B cell (primary cell): Measurements from ENCODE around the gene FMNL2. TPM values are rescaled to one million over a fixed set of nuclear protein-coding genes. Genes with fewer than 3 reads are reported as not detected.
A peak's percentile ranks its signal among the peaks of the same experiment; 100 is the strongest.

Source experiments
- ATAC-seq: fragments of 200-7000 bp; cut with Tn5 transposase; one replicate; pipeline ENCODE4 v1.10.0; 2021; ENCODE audit warnings: low read depth, mild to moderate bottlenecking, moderate number of reproducible peaks, moderate library complexity
- CTCF ChIA-PET: fragments of 350-600 bp; sonication (Branson Sonifier 250); formaldehyde crosslinking; loops from one replicate; lab custom pipeline; 2021; ENCODE audit warnings: antibody characterized with exemption, inconsistent platforms; lab: Charles Lee
- POLR2A ChIA-PET: fragments of 350-600 bp; sonication (Branson Sonifier 250); formaldehyde crosslinking; loops from one replicate; lab custom pipeline; 2021; ENCODE audit warnings: antibody characterized with exemption; lab: Charles Lee
- DNase-seq: peaks from one replicate; pipeline ENCODE4 v3.0.0; 2013
- H2AFZ ChIP-seq: 2 replicates; pipeline ENCODE4 v1.6.1; 2012; ENCODE audit warnings: mild to moderate bottlenecking, low read depth, low read length; ENCODE audit not compliant: insufficient read depth, poor library complexity, severe bottlenecking
- H3K27ac ChIP-seq, 2 donors: 1 replicate in 1 of 2; 2 replicates in 1 of 2; pipeline ENCODE4 v1.5.1; 2012 to 2013; ENCODE audit warnings: low read length in 2 of 2, mild to moderate bottlenecking in 2 of 2, moderate library complexity in 1 of 2
- H3K27me3 ChIP-seq, 4 experiments: fragments of 200-600 bp in 1 of 4; sonication (generic) in 1 of 4; replicated peaks in 1 of 4; 1 replicate in 2 of 4; 2 replicates in 2 of 4; pipeline versions ENCODE4 v1.6.1 to v1.7.0; 2013 to 2016; ENCODE audit warnings: low read length in 3 of 4, mild to moderate bottlenecking in 2 of 4, mixed read lengths in 1 of 4, moderate library complexity in 1 of 4; ENCODE audit not compliant: insufficient read depth in 4 of 4, control insufficient read depth in 3 of 4; ENCODE audit errors: control extremely low read depth in 1 of 4
- H3K36me3 ChIP-seq, 2 experiments: replicated peaks in 1 of 2; 1 replicate in 1 of 2; 2 replicates in 1 of 2; pipeline versions ENCODE4 v1.6.1 to v1.7.1; 2013; ENCODE audit warnings: low read length in 1 of 2; ENCODE audit not compliant: insufficient read depth in 2 of 2, control insufficient read depth in 1 of 2; ENCODE audit errors: control extremely low read depth in 1 of 2, extremely low read depth in 1 of 2
- H3K4me1 ChIP-seq, 2 donors: fragments of 200-600 bp in 1 of 2; sonication (generic) in 1 of 2; 1 replicate in 1 of 2; 2 replicates in 1 of 2; pipeline versions ENCODE4 v1.5.1 to v1.6.1; 2013 to 2017; ENCODE audit warnings: low read length in 2 of 2; ENCODE audit not compliant: control insufficient read depth in 2 of 2, insufficient read depth in 2 of 2
- H3K4me2 ChIP-seq: replicated peaks from 2 replicates; pipeline ENCODE3; 2012; ENCODE audit warnings: mild to moderate bottlenecking, low read depth, low read length; ENCODE audit not compliant: poor library complexity, severe bottlenecking
- H3K4me3 ChIP-seq, 5 experiments: fragments of 200-600 bp in 1 of 5; sonication (generic) in 1 of 5; 1 replicate in 3 of 5; 2 replicates in 2 of 5; pipeline versions ENCODE4 v1.5.1 to v1.7.0; 2011 to 2016; ENCODE audit warnings: low read length in 4 of 5, mild to moderate bottlenecking in 4 of 5, low read depth in 2 of 5, control low read depth in 1 of 5, moderate library complexity in 1 of 5; ENCODE audit not compliant: insufficient read depth in 1 of 5; ENCODE audit errors: control extremely low read depth in 1 of 5, extremely low read depth in 1 of 5
- H3K79me2 ChIP-seq: fragments of 200-600 bp; sonication (generic); one replicate; pipeline ENCODE4 v1.6.0; 2016; ENCODE audit warnings: low read length; ENCODE audit not compliant: control insufficient read depth, insufficient read depth
- H3K9ac ChIP-seq: fragments of 200-600 bp; sonication (generic); 2 replicates; pipeline ENCODE4 v1.6.1; 2017; ENCODE audit warnings: mild to moderate bottlenecking, low read length, moderate library complexity
- H3K9me3 ChIP-seq, 3 donors: one replicate each; pipeline versions ENCODE4 v1.6.1 to v1.7.1; 2013; ENCODE audit warnings: low read length in 2 of 3; ENCODE audit not compliant: control insufficient read depth in 2 of 3, insufficient read depth in 1 of 3; ENCODE audit errors: control extremely low read depth in 1 of 3
- H4K20me1 ChIP-seq: 2 replicates; pipeline ENCODE4 v1.6.0; 2012; ENCODE audit warnings: mild to moderate bottlenecking, low read length; ENCODE audit not compliant: insufficient read depth, control insufficient read depth, poor library complexity, severe bottlenecking
- H3K27ac Mint-ChIP-seq: one replicate; pipeline ENCODE4 v1.8.0; 2021; ENCODE audit warnings: mixed read lengths
- H3K27me3 Mint-ChIP-seq: one replicate; pipeline ENCODE4 v1.8.0; 2021; ENCODE audit warnings: mixed read lengths
- H3K4me1 Mint-ChIP-seq: one replicate; pipeline ENCODE4 v1.8.0; 2021; ENCODE audit warnings: mixed read lengths
- H3K4me3 Mint-ChIP-seq: one replicate; pipeline ENCODE4 v1.8.0; 2021; ENCODE audit warnings: mixed read lengths
- H3K9me3 Mint-ChIP-seq: one replicate; pipeline ENCODE4 v1.8.0; 2022; ENCODE audit warnings: mixed read lengths; ENCODE audit not compliant: insufficient read depth
- CTCF ChIP-seq: fragments of 200-600 bp; IDR thresholded peaks from one replicate; pipeline ENCODE4 v1.8.0; 2022; ENCODE audit warnings: antibody characterized with exemption, mild to moderate bottlenecking
- EZH2 ChIP-seq: IDR thresholded peaks from 2 replicates; pipeline ENCODE4 v1.6.1; 2012; ENCODE audit warnings: borderline replicate concordance, low read depth, mild to moderate bottlenecking, moderate library complexity, low read length; ENCODE audit not compliant: insufficient read depth, poor library complexity, severe bottlenecking
- WGBS: methylation state at CpG from one replicate; pipeline ENCODE4 v1.1.5; 2013; ENCODE audit warnings: missing lambda C conversion rate; ENCODE audit not compliant: insufficient coverage; 5-methylcytosine and 5-hydroxymethylcytosine counted together
- intact Hi-C: fragments of 100-400 bp; cut with micrococcal nuclease; formaldehyde crosslinking; loops from one replicate; pipeline ENCODE4 v1.10.0; 2022
- polyA plus RNA-seq: library from polyadenylated mRNA; depleted of rRNA; stranded (reverse); fragments of >200 nt; gene quantifications from 2 replicates; pipeline ENCODE4 v1.2.3, GENCODE V29; 2012
- total RNA-seq, 2 donors: library from RNA; stranded (reverse); fragments of 120-200 nt in 1 of 2; gene quantifications; 1 replicate in 1 of 2; 2 replicates in 1 of 2; pipeline versions ENCODE4 v1.2.3 to v1.2.4, GENCODE V29; 2013 to 2022

Gene FMNL2
- total and polyA plus RNA-seq, 2 donors (not counting 1 experiment from before 2014, with no cell fraction given): 0.73 to 8.8 TPM

- DNase-seq: peak; percentile 61
- H2AFZ ChIP-seq: peak overlapping the region; percentile 45
- peaks cover 17% of the 10 kb centered on the region in 2 donors for H3K4me1 ChIP-seq
- Mint-ChIP-seq H3K4me1 (peaks cover 25% of the 10 kb centered on the region), H3K27ac (peak overlapping the region; percentile 59), H3K27me3 (no peaks in the 10 kb centered on the region), H3K9me3 (no peaks in the 10 kb centered on the region), H3K4me3 (peak overlapping the region; percentile 61)
- no peaks in the 10 kb centered on the region for H3K79me2 ChIP-seq
- intact Hi-C loops: loop anchor here (10.0 kb wide), 1 partner anchor 58 kb away; no protein-coding TSS in a partner anchor
- H3K36me3 ChIP-seq: no peaks in the 10 kb centered on the region
- 64% methylated on average over 7 of the region's 8 CpGs for WGBS
- CTCF ChIA-PET: interaction anchor here (1.3 to 2.2 kb wide), 2 partner anchors 12 to 60 kb away, joined by 5 to 8 read pairs; no protein-coding TSS in a partner anchor
- no peaks in the 10 kb centered on the region for H4K20me1 ChIP-seq
- H3K27ac ChIP-seq: peak overlapping the region in 1 of 2 donors; percentile 54
- POLR2A ChIA-PET: no interaction called here
- no peaks in the 10 kb centered on the region for H3K27me3 ChIP-seq
- H3K4me2 ChIP-seq: peak overlapping the region; percentile 42
- peak; percentile 81 for ATAC-seq
- TF ChIP-seq CTCF: no peak
- TF ChIP-seq EZH2: no peak
- H3K4me3 ChIP-seq: peak overlapping the region in 3 of 5 experiments; percentile 8 to 49 (median 26)
- peak overlapping the region; percentile 43 for H3K9ac ChIP-seq
- H3K9me3 ChIP-seq: no peaks in the 10 kb centered on the region
Observed at GRCh38 chr2:152407204-152407721, 72.3 kb downstream of the FMNL2 start.

- Mint-ChIP-seq H3K27ac (peak overlapping the region; percentile 59), H3K4me3 (peak overlapping the region; percentile 61)
- intact Hi-C loops: loop anchor here (10.0 kb wide), 1 partner anchor 57 kb away; no protein-coding TSS in a partner anchor
Observed at GRCh38 chr2:152407806-152408205, 72.8 kb downstream of the FMNL2 start.

More at GRCh38 chr2:152407806-152408205, 72.8 kb downstream of the FMNL2 start:
- Histone ChIP-seq H3K9ac (peak overlapping the region; percentile 43), H3K27ac (peak overlapping the region in 1 of 2 donors; percentile 54), H3K36me3 (no peaks in the 10 kb centered on the region), H3K9me3 (no peaks in the 10 kb centered on the region), H3K4me1 (peaks cover 17% of the 10 kb centered on the region in 2 donors), H2AFZ (peak overlapping the region; percentile 45), H3K79me2 (no peaks in the 10 kb centered on the region), H3K4me2 (peak overlapping the region; percentile 42), H4K20me1 (no peaks in the 10 kb centered on the region), H3K4me3 (no peak overlapping the region), H3K27me3 (no peaks in the 10 kb centered on the region)
- no peaks in the 10 kb centered on the region for H3K27me3 Mint-ChIP-seq
- 90% methylated on average over 1 of the region's 1 CpG for WGBS
- no peaks in the 10 kb centered on the region for H3K9me3 Mint-ChIP-seq
- ATAC-seq: no peak
- DNase-seq: no peak
- TF ChIP-seq EZH2: no peak
- no peak for TF ChIP-seq CTCF
- ChIA-PET CTCF (interaction anchor here (1.3 to 2.2 kb wide), 2 partner anchors 12 to 59 kb away, joined by 5 to 8 read pairs; no protein-coding TSS in a partner anchor), POLR2A (no interaction called here)
- peaks cover 25% of the 10 kb centered on the region for H3K4me1 Mint-ChIP-seq
